CD14-positive monocyte (primary cell): ENCODE measurements around the gene ATG4B. TPM values are rescaled to one million over a fixed set of nuclear protein-coding genes. Genes with fewer than 3 reads are reported as not detected.

Experiments
- DNase-seq, 3 donors: peaks; one replicate each; pipeline ENCODE4 v3.0.0-alpha.2; 2011 to 2022
- H2AFZ ChIP-seq: 2 replicates; pipeline ENCODE4 v1.6.0; 2012; ENCODE audit warnings: mild to moderate bottlenecking, low read depth, low read length, inconsistent platforms; ENCODE audit not compliant: insufficient read depth, poor library complexity, severe bottlenecking
- H3K27ac ChIP-seq, 2 donors: 1 replicate in 1 of 2; 2 replicates in 1 of 2; pipeline ENCODE4 v1.5.1; 2012 to 2013; ENCODE audit warnings: low read length in 2 of 2, control low read depth in 1 of 2, inconsistent platforms in 1 of 2, low read depth in 1 of 2, mild to moderate bottlenecking in 1 of 2
- H3K27me3 ChIP-seq, 2 donors: one replicate each; pipeline versions ENCODE4 v1.6.0 to v1.6.1; 2011 to 2013; ENCODE audit warnings: low read length in 2 of 2; ENCODE audit not compliant: control insufficient read depth in 2 of 2, insufficient read depth in 2 of 2
- H3K36me3 ChIP-seq, 2 donors: replicated peaks in 1 of 2; 1 replicate in 1 of 2; 2 replicates in 1 of 2; pipeline versions ENCODE4 v1.5.1 to v1.6.1; 2012 to 2013; ENCODE audit warnings: low read length in 2 of 2, control low read depth in 1 of 2, inconsistent platforms in 1 of 2, mild to moderate bottlenecking in 1 of 2; ENCODE audit not compliant: insufficient read depth in 2 of 2, control insufficient read depth in 1 of 2
- H3K4me1 ChIP-seq, 2 donors: 1 replicate in 1 of 2; 2 replicates in 1 of 2; pipeline versions ENCODE4 v1.5.1 to v1.6.1; 2012 to 2013; ENCODE audit warnings: low read length in 2 of 2, control low read depth in 1 of 2, inconsistent platforms in 1 of 2, mild to moderate bottlenecking in 1 of 2, moderate library complexity in 1 of 2; ENCODE audit not compliant: insufficient read depth in 2 of 2, control insufficient read depth in 1 of 2
- H3K4me2 ChIP-seq: replicated peaks from 2 replicates; pipeline ENCODE3; 2012; ENCODE audit warnings: low read length, moderate library complexity, mild to moderate bottlenecking; ENCODE audit not compliant: poor library complexity, severe bottlenecking; ENCODE audit errors: extremely low read depth
- H3K4me3 ChIP-seq, 3 experiments: fragments of 200-600 bp in 1 of 3; sonication (generic) in 1 of 3; replicated peaks in 1 of 3; 1 replicate in 2 of 3; 2 replicates in 1 of 3; pipeline ENCODE4 v1.5.1; 2011 to 2013; ENCODE audit warnings: low read length in 3 of 3, mild to moderate bottlenecking in 3 of 3, control low read depth in 2 of 3, low read depth in 2 of 3, inconsistent platforms in 1 of 3, moderate library complexity in 1 of 3
- H3K79me2 ChIP-seq: 2 replicates; pipeline ENCODE4 v1.6.0; 2012; ENCODE audit warnings: mild to moderate bottlenecking, control low read depth, inconsistent platforms, low read length, moderate library complexity; ENCODE audit not compliant: insufficient read depth
- H3K9ac ChIP-seq: 2 replicates; pipeline ENCODE4 v1.6.0; 2017; ENCODE audit warnings: low read length, mild to moderate bottlenecking; ENCODE audit not compliant: insufficient read depth, poor library complexity, severe bottlenecking
- H3K9me3 ChIP-seq, 2 donors: replicated peaks in 1 of 2; 1 replicate in 1 of 2; 2 replicates in 1 of 2; pipeline versions ENCODE4 v1.5.1 to v1.6.1; 2012 to 2013; ENCODE audit warnings: low read length in 2 of 2, control low read depth in 1 of 2; ENCODE audit not compliant: control insufficient read depth in 1 of 2, insufficient read depth in 1 of 2
- H4K20me1 ChIP-seq: 2 replicates; pipeline ENCODE4 v1.6.0; 2012; ENCODE audit warnings: mild to moderate bottlenecking, low read length, control low read depth, moderate library complexity; ENCODE audit not compliant: insufficient read depth
- H3K27ac Mint-ChIP-seq, 7 donors: one replicate each; pipeline ENCODE4 v1.8.0; 2020; ENCODE audit warnings: mild to moderate bottlenecking in 7 of 7, mixed read lengths in 7 of 7, moderate library complexity in 6 of 7, inconsistent platforms in 2 of 7
- H3K27me3 Mint-ChIP-seq, 3 donors: one replicate each; pipeline ENCODE4 v1.8.0; 2021 to 2022; ENCODE audit warnings: low read depth in 3 of 3, mild to moderate bottlenecking in 3 of 3, mixed read lengths in 3 of 3, moderate library complexity in 3 of 3, inconsistent platforms in 1 of 3
- H3K36me3 Mint-ChIP-seq, 2 donors: one replicate each; pipeline ENCODE4 v1.8.0; 2020; ENCODE audit warnings: mixed read lengths in 2 of 2, inconsistent platforms in 1 of 2, mild to moderate bottlenecking in 1 of 2
- H3K4me1 Mint-ChIP-seq: one replicate; pipeline ENCODE4 v1.8.0; 2020; ENCODE audit warnings: mild to moderate bottlenecking, mixed read lengths
- H3K4me3 Mint-ChIP-seq, 2 donors: one replicate each; pipeline ENCODE4 v1.8.0; 2020; ENCODE audit warnings: mild to moderate bottlenecking in 2 of 2, mixed read lengths in 2 of 2, moderate library complexity in 1 of 2
- H3K9me3 Mint-ChIP-seq, 7 donors: one replicate each; pipeline ENCODE4 v1.8.0; 2020 to 2022; ENCODE audit warnings: mixed read lengths in 7 of 7, mild to moderate bottlenecking in 6 of 7, moderate library complexity in 6 of 7, inconsistent platforms in 2 of 7
- CTCF ChIP-seq: fragments of 200-600 bp; IDR thresholded peaks from one replicate; pipeline ENCODE4 v1.8.0; 2022; ENCODE audit warnings: antibody characterized with exemption, mild to moderate bottlenecking
- WGBS: methylation state at CpG from one replicate; pipeline ENCODE4 v1.1.5; 2013; ENCODE audit warnings: missing lambda C conversion rate; ENCODE audit not compliant: insufficient coverage; 5-methylcytosine and 5-hydroxymethylcytosine counted together
- intact Hi-C, 2 donors: fragments of 100-400 bp; cut with micrococcal nuclease; formaldehyde crosslinking; loops; one replicate each; pipeline versions ENCODE4 v1.15.0 to v1.15.1; 2023
- polyA plus RNA-seq, 3 donors: library from polyadenylated mRNA; depleted of rRNA in 1 of 3; unstranded in 2 of 3; stranded (reverse) in 1 of 3; fragments of 300-500 nt in 2 of 3; fragments of >200 nt in 1 of 3; fragmentation: Illumina TruSeq in 2 of 3; gene quantifications; 1 replicate in 2 of 3; 2 replicates in 1 of 3; pipeline ENCODE4 v1.2.3, GENCODE V29; 2012 to 2021

ATG4B gene
- polyA plus RNA-seq, 3 donors = 54.5 to 202 (median 58.9) TPM

- Histone ChIP-seq H3K4me1 (peaks cover 8 to 14% of the 10 kb centered on the region in 2 donors), H4K20me1 (peaks cover 15% of the 10 kb centered on the region), H3K9me3 (no peaks in the 10 kb centered on the region), H3K4me2 (no peak overlapping the region), H3K9ac (no peak overlapping the region), H2AFZ (no peak overlapping the region), H3K4me3 (no peak overlapping the region), H3K27ac (no peak overlapping the region), H3K36me3 (peaks cover 47 to 69% of the 10 kb centered on the region in 2 donors), H3K27me3 (no peaks in the 10 kb centered on the region), H3K79me2 (no peaks in the 10 kb centered on the region)
- H3K4me1 Mint-ChIP-seq = peaks cover 13% of the 10 kb centered on the region
- intact Hi-C loops = no loop called here
- no peak overlapping the region for H3K27ac Mint-ChIP-seq
- H3K4me3 Mint-ChIP-seq = no peak overlapping the region
- H3K9me3 Mint-ChIP-seq = no peaks in the 10 kb centered on the region
- DNase-seq = no peak
- H3K36me3 Mint-ChIP-seq = peaks cover 64 to 78% of the 10 kb centered on the region in 2 donors
- WGBS = 98% methylated on average over 8 of the region's 8 CpGs
- peaks cover 7 to 10% (median 8%) of the 10 kb centered on the region in 3 donors for H3K27me3 Mint-ChIP-seq
- no peak for TF ChIP-seq CTCF
These were observed 31.3 kb upstream of the ATG4B start for GRCh38 chr2:241606186-241606585.

GRCh38 chr2:241607162-241607885 lies 30.2 kb upstream of the ATG4B start:
- WGBS = 97% methylated on average over 25 of the region's 27 CpGs
- peaks cover 62 to 73% of the 10 kb centered on the region in 2 donors for H3K36me3 Mint-ChIP-seq

More at GRCh38 chr2:241607162-241607885, 30.2 kb upstream of the ATG4B start:
- H3K4me1 ChIP-seq = peaks cover 8 to 14% of the 10 kb centered on the region in 2 donors
- no peak overlapping the region for H3K9ac ChIP-seq
- peaks cover 41 to 61% of the 10 kb centered on the region in 2 donors for H3K36me3 ChIP-seq
- H3K9me3 ChIP-seq = no peaks in the 10 kb centered on the region
- H3K4me1 Mint-ChIP-seq = peaks cover 13% of the 10 kb centered on the region
- H3K79me2 ChIP-seq = no peaks in the 10 kb centered on the region
- H3K4me3 ChIP-seq = no peak overlapping the region
- peaks cover 7 to 10% (median 8%) of the 10 kb centered on the region in 3 donors for H3K27me3 Mint-ChIP-seq
- no peak for TF ChIP-seq CTCF
- no peak overlapping the region for H3K4me3 Mint-ChIP-seq
- H4K20me1 ChIP-seq = peaks cover 15% of the 10 kb centered on the region
- no peaks in the 10 kb centered on the region for H3K9me3 Mint-ChIP-seq
- no peak overlapping the region for H2AFZ ChIP-seq
- H3K4me2 ChIP-seq = no peak overlapping the region
- DNase-seq = no peak
- intact Hi-C loops = no loop called here
- H3K27ac ChIP-seq = no peak overlapping the region
- H3K27ac Mint-ChIP-seq = no peak overlapping the region
- H3K27me3 ChIP-seq = no peaks in the 10 kb centered on the region
